IPS-11a (cell line): Measurements from ENCODE around the gene IKZF1.

Experiments
- H3K4me3 ChIP-seq: one replicate; pipeline ENCODE4 v1.5.1; 2013; ENCODE audit warnings: low read depth, low read length, control low read depth

IKZF1 gene

GRCh38 chr7:50307368-50308032, 3.0 kb downstream of the IKZF1 start:
- H3K4me3 ChIP-seq, result no peak overlapping the region

DNA sequence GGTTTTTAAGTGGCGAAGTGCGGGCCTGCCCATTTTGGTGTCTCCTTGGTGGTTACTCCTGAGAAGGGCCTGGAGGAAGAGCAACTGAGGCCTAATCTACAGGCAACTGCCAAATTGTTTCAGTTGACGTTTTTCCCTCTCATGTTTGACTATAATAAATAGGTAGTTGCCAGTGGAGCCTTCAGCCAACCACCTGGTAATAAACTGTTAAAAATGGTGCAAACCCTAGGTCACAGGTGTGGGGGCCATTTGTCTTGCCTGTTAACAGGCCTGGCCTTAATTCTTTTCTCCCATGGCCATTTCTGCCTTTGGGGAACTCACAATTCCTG, 3.7 kb downstream of the IKZF1 start:
- H3K4me3 ChIP-seq, result no peak overlapping the region

- no peak overlapping the region for H3K4me3 ChIP-seq
Measured at GRCh38 chr7:50308532-50309385, 4.2 kb downstream of the IKZF1 start.

- no peak overlapping the region for H3K4me3 ChIP-seq
Measured at GRCh38 chr7:50309721-50310120, 5.2 kb downstream of the IKZF1 start.

- H3K4me3 ChIP-seq, result no peak overlapping the region
Measured at GRCh38 chr7:50310361-50310760, 5.8 kb downstream of the IKZF1 start.

GRCh38 chr7:50310956-50311355, 6.4 kb downstream of the IKZF1 start:
- H3K4me3 ChIP-seq, result no peak overlapping the region

DNA sequence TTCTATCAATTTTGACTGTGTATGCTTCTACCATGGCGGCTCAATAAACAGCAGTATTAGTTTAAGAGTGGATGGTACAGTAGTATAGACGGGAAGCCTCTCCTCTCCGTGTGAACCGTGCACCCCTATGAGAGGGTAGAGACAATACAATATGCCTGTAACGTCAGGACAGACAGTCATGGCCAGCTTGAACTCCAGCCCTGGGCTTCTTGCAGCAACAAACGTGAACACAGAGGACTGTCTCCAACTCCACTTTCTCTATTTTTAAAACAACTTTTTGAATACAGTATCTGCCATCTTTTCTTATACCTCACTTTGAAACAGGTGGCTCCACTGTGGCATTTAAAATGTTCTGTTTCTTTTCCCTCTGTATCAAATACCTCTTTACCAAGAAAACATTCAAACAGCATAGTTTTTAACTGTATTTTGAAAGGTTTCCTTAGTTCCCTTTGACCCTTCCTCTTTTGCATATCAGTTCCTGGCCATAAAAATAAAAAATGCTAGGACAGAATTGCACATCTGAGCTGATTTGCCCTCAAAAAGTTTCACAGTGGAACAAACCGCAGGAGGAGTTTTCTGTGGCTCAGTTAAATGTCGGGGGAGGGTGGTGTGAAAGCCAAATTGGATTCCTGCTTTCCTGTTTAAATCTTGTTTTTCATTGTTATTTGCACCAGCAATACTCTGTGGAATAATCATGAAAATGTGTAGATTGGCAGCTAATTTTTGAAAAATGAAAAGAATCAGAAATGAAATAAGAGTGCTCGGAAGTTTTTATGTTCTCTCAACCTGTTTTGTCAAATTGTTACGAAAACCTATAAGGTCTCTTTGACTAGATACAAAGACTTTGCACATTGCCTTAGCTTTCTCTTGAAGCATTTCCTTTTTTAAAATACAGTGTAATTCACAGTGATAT, 8.0 kb downstream of the IKZF1 start:
- no peak overlapping the region for H3K4me3 ChIP-seq

- no peak overlapping the region for H3K4me3 ChIP-seq
Measured at GRCh38 chr7:50314836-50315592, 10.5 kb downstream of the IKZF1 start.

- H3K4me3 ChIP-seq, result no peak overlapping the region
Measured at GRCh38 chr7:50315739-50316671, 11.5 kb downstream of the IKZF1 start.

DNA sequence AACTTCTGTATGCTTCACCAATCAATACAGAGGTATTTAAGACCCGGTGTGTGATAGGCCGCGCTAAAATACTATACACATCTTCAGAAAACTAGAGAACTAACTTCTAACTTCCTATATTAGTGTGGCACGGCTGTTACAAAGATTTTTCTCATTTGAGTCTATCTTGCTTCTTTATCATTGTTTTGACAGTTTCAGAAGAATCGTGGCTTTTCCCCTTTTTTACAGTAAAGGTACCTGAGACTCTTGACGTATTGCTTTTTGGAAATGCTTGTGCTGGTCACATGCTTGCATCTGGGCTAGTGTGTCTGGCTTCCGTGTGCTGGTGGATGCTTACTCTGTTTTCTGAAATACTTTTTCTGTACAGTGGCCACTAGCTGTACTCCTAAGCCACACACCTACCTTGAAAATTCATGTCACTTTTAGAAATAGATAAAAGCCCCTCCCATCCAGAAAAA, 12.7 kb downstream of the IKZF1 start:
- H3K4me3 ChIP-seq, result no peak overlapping the region

GRCh38 chr7:50317697-50318669, 13.5 kb downstream of the IKZF1 start:
- H3K4me3 ChIP-seq, result no peak overlapping the region

DNA sequence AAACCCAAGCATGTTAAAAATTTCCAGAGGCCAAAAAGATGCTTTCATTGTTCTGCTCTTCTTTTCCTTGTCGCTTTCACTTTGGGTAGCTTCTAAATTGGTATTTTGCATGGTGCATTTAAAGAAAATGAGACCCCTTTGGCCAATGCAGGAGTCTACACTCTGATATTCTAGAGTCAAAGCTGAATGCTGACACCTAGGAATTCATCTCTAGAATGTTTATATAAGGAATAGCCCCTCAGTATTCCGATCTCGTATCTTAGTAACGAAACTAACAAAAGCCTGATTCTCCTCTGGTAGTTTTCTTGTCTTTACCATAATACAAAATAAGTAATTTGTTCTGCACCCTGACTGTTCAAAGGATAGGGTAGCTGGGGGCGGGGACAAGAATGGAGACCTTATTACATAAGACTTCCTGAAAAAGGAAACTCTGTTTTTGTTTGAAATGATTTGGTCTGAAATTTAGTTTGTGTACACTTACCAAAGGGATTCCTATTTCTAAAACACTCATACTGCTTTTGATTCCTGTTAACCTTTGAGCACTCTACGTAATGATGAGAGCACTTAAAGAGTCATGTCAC, 17.1 kb downstream of the IKZF1 start:
- H3K4me3 ChIP-seq, result no peak overlapping the region

GRCh38 chr7:50324113-50324512, 19.6 kb downstream of the IKZF1 start:
- H3K4me3 ChIP-seq, result no peak overlapping the region

GRCh38 chr7:50327443-50327842, 22.9 kb downstream of the IKZF1 start:
- no peak overlapping the region for H3K4me3 ChIP-seq

DNA sequence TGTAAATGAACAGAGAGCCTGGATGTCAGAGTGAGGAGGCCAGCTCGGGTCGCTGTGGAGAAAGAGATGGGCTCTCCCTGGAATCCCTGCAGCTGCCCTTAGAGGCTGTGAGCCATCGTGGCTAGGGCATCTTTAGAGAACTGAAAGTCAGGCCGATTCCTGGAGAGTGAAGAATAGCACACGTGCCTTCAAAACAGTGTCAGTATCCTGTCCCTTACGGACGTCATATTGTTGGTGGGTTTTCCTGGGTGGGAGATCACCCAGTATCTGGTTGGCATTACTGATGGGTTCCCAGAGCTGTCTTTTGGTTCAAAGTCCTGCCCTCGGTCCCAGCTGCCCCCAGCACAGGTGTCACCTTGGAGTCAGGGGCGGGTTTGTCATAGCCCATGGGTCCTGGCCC, 25.3 kb downstream of the IKZF1 start:
- H3K4me3 ChIP-seq, result no peak overlapping the region

DNA sequence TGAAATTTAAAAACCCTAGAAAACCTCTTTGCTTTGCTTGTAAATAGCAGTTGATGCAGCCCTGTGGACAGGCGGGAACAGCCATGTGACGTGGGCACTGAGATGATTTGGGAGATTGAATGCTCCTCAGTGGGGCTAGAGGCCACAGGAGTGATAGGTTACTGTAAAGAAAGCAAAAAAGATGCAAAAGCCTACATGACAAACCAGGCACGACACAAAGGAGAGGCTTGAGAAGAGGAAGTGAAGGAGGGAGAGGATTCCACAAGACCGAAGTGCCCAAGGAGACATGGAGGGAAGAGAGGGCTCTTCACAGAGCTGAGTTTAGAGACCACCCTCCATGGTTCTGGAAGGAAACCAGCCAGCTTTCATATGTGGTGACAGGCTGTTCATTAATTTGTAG, 25.7 kb downstream of the IKZF1 start:
- H3K4me3 ChIP-seq, result no peak overlapping the region

DNA sequence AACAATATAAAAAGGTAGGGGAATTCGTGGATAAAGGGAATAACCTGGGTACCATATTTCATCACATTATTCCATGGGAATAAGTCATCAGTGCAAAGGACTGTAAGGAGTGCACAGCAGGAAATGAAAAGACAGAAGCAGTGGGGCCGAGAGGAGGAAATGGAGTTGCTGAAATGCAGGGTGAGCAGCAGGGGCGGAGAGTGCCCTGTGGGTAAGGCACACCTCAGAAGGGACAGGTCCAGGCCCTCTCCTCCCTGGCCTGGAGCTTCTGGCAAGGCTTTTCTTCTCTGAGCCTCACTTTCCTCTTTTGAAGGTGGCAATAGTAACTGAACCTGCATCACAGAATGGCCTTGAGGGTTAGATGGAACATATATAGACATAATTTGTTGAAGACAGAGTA, 26.2 kb downstream of the IKZF1 start:
- no peak overlapping the region for H3K4me3 ChIP-seq

DNA sequence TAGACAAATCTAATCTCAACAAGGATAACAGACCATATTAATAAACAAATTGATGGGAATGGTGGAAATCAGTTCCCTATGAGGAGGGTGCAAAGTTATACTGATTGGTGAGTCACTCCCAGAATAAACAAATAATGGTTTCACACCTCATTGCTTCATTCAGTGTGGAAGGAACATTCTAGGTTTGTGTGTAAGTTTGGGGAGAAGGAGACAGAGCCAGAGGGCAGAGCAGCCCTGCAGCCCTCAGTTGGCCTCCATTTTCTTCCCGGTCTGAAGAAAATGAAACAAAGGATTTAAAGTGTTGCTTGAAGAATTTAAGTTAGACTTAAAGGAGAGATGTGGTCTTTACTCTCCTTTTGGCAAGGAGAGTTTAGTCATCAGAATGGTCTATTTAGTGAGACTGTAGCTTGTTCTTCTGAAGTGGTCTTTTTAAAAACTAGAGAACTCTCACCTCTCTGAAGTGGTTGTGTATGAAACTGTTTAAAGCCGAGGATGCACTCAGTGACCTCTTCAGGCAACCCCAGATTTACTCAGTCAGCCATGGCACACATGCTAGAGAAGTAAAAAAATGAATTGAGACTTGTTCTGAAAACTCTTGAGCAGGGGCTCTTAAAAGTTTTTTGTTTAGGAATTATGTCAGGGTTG, 27.2 kb downstream of the IKZF1 start:
- no peak overlapping the region for H3K4me3 ChIP-seq
